Effector memory CD4-positive, alpha-beta T cell (primary cell): ENCODE measurements around the gene DCAF11.
A peak's percentile ranks its signal among the peaks of the same experiment; 100 is the strongest.

Experiments used
- DNase-seq, 3 donors: peaks; one replicate each; pipeline ENCODE4 v3.0.0-alpha.2; 2020
- H3K27ac ChIP-seq: 2 replicates; pipeline ENCODE4 v1.7.0; 2013; ENCODE audit warnings: mild to moderate bottlenecking, low read length, moderate library complexity; ENCODE audit not compliant: insufficient read depth, poor library complexity, severe bottlenecking
- H3K27me3 ChIP-seq: replicated peaks from 2 replicates; pipeline ENCODE4 v1.7.0; 2013; ENCODE audit warnings: mild to moderate bottlenecking, low read length; ENCODE audit not compliant: insufficient read depth, control insufficient read depth, poor library complexity, severe bottlenecking
- H3K36me3 ChIP-seq: 2 replicates; pipeline ENCODE4 v1.7.0; 2013; ENCODE audit warnings: mild to moderate bottlenecking, low read length, moderate library complexity; ENCODE audit not compliant: control insufficient read depth, insufficient read depth
- H3K4me1 ChIP-seq: 2 replicates; pipeline ENCODE4 v1.7.0; 2013; ENCODE audit warnings: low read length, mild to moderate bottlenecking; ENCODE audit not compliant: control insufficient read depth, insufficient read depth, poor library complexity, severe bottlenecking
- H3K4me3 ChIP-seq: 2 replicates; pipeline ENCODE4 v1.7.0; 2013; ENCODE audit warnings: low read length, low read depth, mild to moderate bottlenecking; ENCODE audit not compliant: insufficient read depth, poor library complexity, severe bottlenecking
- H3K9me3 ChIP-seq: 2 replicates; pipeline ENCODE4 v1.7.0; 2013; ENCODE audit warnings: mild to moderate bottlenecking, low read length, moderate library complexity; ENCODE audit not compliant: control insufficient read depth

The DCAF11 gene

GRCh38 chr14:24138396-24139271 is 24.1 kb downstream of the DCAF11 start:
- no peak overlapping the region for H3K4me3 ChIP-seq
- no peaks in the 10 kb centered on the region for H3K27me3 ChIP-seq
- no peaks in the 10 kb centered on the region for H3K9me3 ChIP-seq
- H3K27ac ChIP-seq: no peak overlapping the region
- H3K36me3 ChIP-seq: peaks cover 23% of the 10 kb centered on the region
- peaks cover 41% of the 10 kb centered on the region for H3K4me1 ChIP-seq
- no peak for DNase-seq

- no peaks in the 10 kb centered on the region for H3K27me3 ChIP-seq
- H3K27ac ChIP-seq: no peak overlapping the region
- peaks cover 41% of the 10 kb centered on the region for H3K4me1 ChIP-seq
- H3K4me3 ChIP-seq: no peak overlapping the region
- no peaks in the 10 kb centered on the region for H3K9me3 ChIP-seq
- no peak for DNase-seq
- H3K36me3 ChIP-seq: peaks cover 30% of the 10 kb centered on the region
Measured at GRCh38 chr14:24139272-24139934, 24.8 kb downstream of the DCAF11 start.

- no peaks in the 10 kb centered on the region for H3K27me3 ChIP-seq
- H3K27ac ChIP-seq: peak within 1 kb of the TSS; percentile 77
- H3K4me3 ChIP-seq: peak within 1 kb of the TSS; percentile 84
- H3K9me3 ChIP-seq: no peaks in the 10 kb centered on the region
- DNase-seq: peak; percentile 99 to 100 (median 100)
- H3K4me1 ChIP-seq: peaks cover 46% of the 10 kb centered on the region
- H3K36me3 ChIP-seq: peaks cover 30% of the 10 kb centered on the region
Measured at GRCh38 chr14:24141097-24141880, 26.7 kb downstream of the DCAF11 start, which contains the start of gene EMC9. TSS of gene EMC9 (minus strand) at chr14:24141591. CDS start at chr14:24141304, 287 bp downstream.

GRCh38 chr14:24143511-24143910 is 28.9 kb downstream of the DCAF11 start:
- Histone ChIP-seq H3K36me3 (peaks cover 19% of the 10 kb centered on the region), H3K27ac (no peak overlapping the region), H3K9me3 (no peaks in the 10 kb centered on the region), H3K4me3 (no peak overlapping the region), H3K27me3 (no peaks in the 10 kb centered on the region), H3K4me1 (peaks cover 36% of the 10 kb centered on the region)
- DNase-seq: no peak

- DNase-seq: no peak
- H3K4me1 ChIP-seq: peaks cover 37% of the 10 kb centered on the region
- H3K36me3 ChIP-seq: peaks cover 18% of the 10 kb centered on the region
- H3K4me3 ChIP-seq: no peak overlapping the region
- H3K27me3 ChIP-seq: no peaks in the 10 kb centered on the region
- no peaks in the 10 kb centered on the region for H3K9me3 ChIP-seq
- H3K27ac ChIP-seq: no peak overlapping the region
Measured at GRCh38 chr14:24144451-24144850, 29.9 kb downstream of the DCAF11 start.

GRCh38 chr14:24145219-24145618 is 30.6 kb downstream of the DCAF11 start:
- no peaks in the 10 kb centered on the region for H3K9me3 ChIP-seq
- peak overlapping the region; percentile 93 for H3K27ac ChIP-seq
- no peak for DNase-seq
- peaks cover 38% of the 10 kb centered on the region for H3K4me1 ChIP-seq
- H3K36me3 ChIP-seq: peaks cover 26% of the 10 kb centered on the region
- no peak overlapping the region for H3K4me3 ChIP-seq
- no peaks in the 10 kb centered on the region for H3K27me3 ChIP-seq

GRCh38 chr14:24145690-24146452 is 31.3 kb downstream of the DCAF11 start:
- H3K4me1 ChIP-seq: peaks cover 33% of the 10 kb centered on the region
- DNase-seq: no peak
- peak overlapping the region; percentile 93 for H3K27ac ChIP-seq
- peaks cover 32% of the 10 kb centered on the region for H3K36me3 ChIP-seq
- no peaks in the 10 kb centered on the region for H3K27me3 ChIP-seq
- peak overlapping the region; percentile 93 for H3K4me3 ChIP-seq
- H3K9me3 ChIP-seq: no peaks in the 10 kb centered on the region

GRCh38 chr14:24146453-24146977 is 31.9 kb downstream of the DCAF11 start, which contains the start of gene PSME2:
TSS of gene PSME2 (minus strand) at chr14:24146610. CDS start at chr14:24146581, 29 bp downstream.
- Histone ChIP-seq H3K27ac (peak within 1 kb of the TSS; percentile 93), H3K4me1 (peaks cover 33% of the 10 kb centered on the region)
- DNase-seq: peak; percentile 83 to 85 (median 84)

More at GRCh38 chr14:24146453-24146977, 31.9 kb downstream of the DCAF11 start, which contains the start of gene PSME2:
- no peaks in the 10 kb centered on the region for H3K27me3 ChIP-seq
- H3K9me3 ChIP-seq: no peaks in the 10 kb centered on the region
- peaks cover 38% of the 10 kb centered on the region for H3K36me3 ChIP-seq
- peak within 1 kb of the TSS; percentile 93 for H3K4me3 ChIP-seq
